IMR-90 (cell line): Measurements from ENCODE around the gene SEC24B. TPM values are rescaled to one million over a fixed set of nuclear protein-coding genes. Genes with fewer than 3 reads are reported as not detected.

Experiments
- ATAC-seq: fragments of 200-7000 bp; cut with Tn5 transposase; 2 replicates; pipeline ENCODE4 v1.9.1; 2020; ENCODE audit warnings: low read depth, mild to moderate bottlenecking, moderate library complexity
- BruUV-seq: library from RNA; stranded (reverse); fragments of 400-500 nt; replicated peaks from 2 replicates; lab custom pipeline; 2021; lab: Mats Ljungman, UMichigan
- CTCF ChIA-PET: fragments of 300-600 bp; formaldehyde crosslinking; extraction: SDS; loops from one replicate; lab custom pipeline; 2021; ENCODE audit warnings: antibody characterized with exemption; lab: Yijun Ruan, JAX
- POLR2A ChIA-PET: fragments of 300-600 bp; sonication (Branson Sonifier 250); formaldehyde crosslinking; loops from one replicate; lab custom pipeline; 2022; ENCODE audit warnings: antibody characterized with exemption; ENCODE audit not compliant: unreplicated experiment; lab: Charles Lee
- DNase-seq: peaks from one replicate; pipeline ENCODE4 v3.0.0; 2013
- H2AFZ ChIP-seq: replicated peaks from 2 replicates; pipeline ENCODE3; 2013; ENCODE audit warnings: low read length, mild to moderate bottlenecking; ENCODE audit not compliant: poor library complexity
- H2AK5ac ChIP-seq: 2 replicates; pipeline ENCODE4 v1.6.1; 2013; ENCODE audit warnings: low read depth, low read length, inconsistent platforms
- H2AK9ac ChIP-seq: replicated peaks from 2 replicates; pipeline ENCODE3; 2013; ENCODE audit warnings: mild to moderate bottlenecking, low read depth, low read length, moderate library complexity; ENCODE audit not compliant: poor library complexity
- H2BK120ac ChIP-seq: 2 replicates; pipeline ENCODE4 v1.6.1; 2013; ENCODE audit warnings: low read depth, low read length, inconsistent platforms
- H2BK15ac ChIP-seq: 3 replicates; pipeline ENCODE4 v1.6.1; 2013; ENCODE audit warnings: low read depth, low read length, inconsistent platforms
- H2BK20ac ChIP-seq: 2 replicates; pipeline ENCODE4 v1.6.1; 2013; ENCODE audit warnings: low read depth, mild to moderate bottlenecking, inconsistent platforms, low read length, moderate library complexity
- H2BK5ac ChIP-seq: 2 replicates; pipeline ENCODE4 v1.6.1; 2013; ENCODE audit warnings: mild to moderate bottlenecking, low read depth, low read length, inconsistent platforms; ENCODE audit not compliant: poor library complexity, severe bottlenecking
- H3K14ac ChIP-seq: replicated peaks from 2 replicates; pipeline ENCODE4 v1.6.1; 2013; ENCODE audit warnings: low read depth, low read length, inconsistent platforms
- H3K18ac ChIP-seq: 2 replicates; pipeline ENCODE4 v1.6.1; 2013; ENCODE audit warnings: low read depth, low read length, control low read depth
- H3K23ac ChIP-seq: 2 replicates; pipeline ENCODE4 v1.6.1; 2013; ENCODE audit warnings: low read depth, low read length, inconsistent platforms
- H3K27ac ChIP-seq: 2 replicates; pipeline ENCODE4 v1.5.1; 2013; ENCODE audit warnings: mild to moderate bottlenecking, control low read depth, low read length; ENCODE audit not compliant: insufficient read depth
- H3K27me3 ChIP-seq: 2 replicates; pipeline ENCODE4 v1.6.1; 2013; ENCODE audit warnings: low read length; ENCODE audit not compliant: control insufficient read depth, insufficient read depth
- H3K36me3 ChIP-seq: 2 replicates; pipeline ENCODE4 v1.6.1; 2013; ENCODE audit warnings: low read length, mixed read lengths; ENCODE audit not compliant: control insufficient read depth, insufficient read depth
- H3K4ac ChIP-seq: 2 replicates; pipeline ENCODE4 v1.6.1; 2013; ENCODE audit warnings: low read depth, low read length, inconsistent platforms
- H3K4me1 ChIP-seq: 2 replicates; pipeline ENCODE4 v1.6.1; 2013; ENCODE audit warnings: low read length, mixed read lengths; ENCODE audit not compliant: control insufficient read depth, insufficient read depth
- H3K4me2 ChIP-seq: 2 replicates; pipeline ENCODE4 v1.6.1; 2013; ENCODE audit warnings: low read depth, mild to moderate bottlenecking, control low read depth, low read length, moderate library complexity
- H3K4me3 ChIP-seq: 2 replicates; pipeline ENCODE4 v1.5.1; 2013; ENCODE audit warnings: low read depth, mild to moderate bottlenecking, control low read depth, low read length, moderate library complexity; ENCODE audit not compliant: insufficient read depth
- H3K56ac ChIP-seq: 2 replicates; pipeline ENCODE4 v1.6.1; 2013; ENCODE audit warnings: low read length, inconsistent platforms; ENCODE audit not compliant: insufficient read depth; ENCODE audit errors: extremely low read depth
- H3K79me1 ChIP-seq, 2 experiments: 2 replicates each; pipeline ENCODE4 v1.6.1; 2013; ENCODE audit warnings: low read length in 2 of 2, inconsistent platforms in 1 of 2, low read depth in 1 of 2
- H3K9ac ChIP-seq: 2 replicates; pipeline ENCODE4 v1.6.1; 2013; ENCODE audit warnings: low read depth, low read length, control low read depth
- H3K9me1 ChIP-seq: 2 replicates; pipeline ENCODE4 v1.6.1; 2013; ENCODE audit warnings: low read length, inconsistent platforms; ENCODE audit not compliant: insufficient read depth
- H3K9me3 ChIP-seq: 2 replicates; pipeline ENCODE4 v1.6.1; 2013; ENCODE audit warnings: low read length; ENCODE audit not compliant: control insufficient read depth, insufficient read depth
- H4K20me1 ChIP-seq: 2 replicates; pipeline ENCODE4 v1.6.1; 2013; ENCODE audit warnings: low read length, inconsistent platforms; ENCODE audit not compliant: insufficient read depth
- H4K5ac ChIP-seq: 2 replicates; pipeline ENCODE4 v1.6.1; 2013; ENCODE audit warnings: mild to moderate bottlenecking, low read depth, low read length, control low read depth
- H4K8ac ChIP-seq, 2 experiments: 2 replicates each; pipeline ENCODE4 v1.6.1; 2013; ENCODE audit warnings: low read depth in 2 of 2, low read length in 2 of 2, control low read depth in 1 of 2, inconsistent platforms in 1 of 2
- H4K91ac ChIP-seq: 2 replicates; pipeline ENCODE4 v1.6.1; 2013; ENCODE audit warnings: low read depth, low read length, inconsistent platforms; ENCODE audit not compliant: insufficient read depth
- SMC3 ChIP-seq: fragments of 150-350 bp; IDR thresholded peaks from 2 replicates; pipeline ENCODE4 v1.6.1; 2016; ENCODE audit warnings: low read depth, mild to moderate bottlenecking, antibody characterized with exemption, low read length, moderate library complexity
- WGBS, 2 experiments: methylation state at CpG; one replicate each; pipeline versions ENCODE4 v1.1.5 to v1.1.7; 2013; ENCODE audit warnings: missing lambda C conversion rate in 2 of 2; ENCODE audit not compliant: insufficient read length in 1 of 2; ENCODE audit errors: extremely low coverage in 2 of 2; 5-methylcytosine and 5-hydroxymethylcytosine counted together
- dilution Hi-C: fragments of 300-500 bp; cut with HindIII; formaldehyde crosslinking; loops from one replicate; pipeline ENCODE4 v1.14.3; 2018; ENCODE audit warnings: low sequenced_read_pairs; ENCODE audit not compliant: unreplicated experiment
- in situ Hi-C: fragments of 300-500 bp; cut with MboI; formaldehyde crosslinking; loops from 3 replicates; pipeline ENCODE4 v1.14.3; 2019; ENCODE audit warnings: low sequenced_read_pairs, inconsistent platforms, mixed read lengths
- intact Hi-C: fragments of 100-400 bp; cut with micrococcal nuclease; formaldehyde crosslinking; loops from 2 replicates; pipeline ENCODE4 v1.10.0; 2022
- polyA plus RNA-seq, 3 experiments: library from polyadenylated mRNA; depleted of rRNA; stranded (reverse); fragments of >200 nt; gene quantifications; 2 replicates each; pipeline ENCODE4 v1.2.3, GENCODE V29; 2012; ENCODE audit warnings: low replicate concordance in 1 of 3
- total RNA-seq: library from RNA; depleted of rRNA; stranded (reverse); fragments of >200 nt; gene quantifications from 2 replicates; pipeline ENCODE4 v1.2.3, GENCODE V29; 2012
- TF ChIP-seq, protein P1 (sequence below): conservative IDR thresholded peaks from 2 replicates; pipeline ENCODE4 v1.5.1; 2012; ENCODE audit warnings: mild to moderate bottlenecking, low read depth, low read length, improper control_type of control experiment
- TF ChIP-seq, protein P2 (sequence below): fragments of 150-350 bp; IDR thresholded peaks from 2 replicates; pipeline ENCODE4 v1.6.1; 2016; ENCODE audit warnings: low read depth, mild to moderate bottlenecking, low read length, moderate library complexity, borderline replicate concordance

Gene SEC24B
- total and polyA plus RNA-seq, 2 of the 4 experiments (the other 2 are of a cell fraction), result 19.0 to 27.4 TPM

DNA sequence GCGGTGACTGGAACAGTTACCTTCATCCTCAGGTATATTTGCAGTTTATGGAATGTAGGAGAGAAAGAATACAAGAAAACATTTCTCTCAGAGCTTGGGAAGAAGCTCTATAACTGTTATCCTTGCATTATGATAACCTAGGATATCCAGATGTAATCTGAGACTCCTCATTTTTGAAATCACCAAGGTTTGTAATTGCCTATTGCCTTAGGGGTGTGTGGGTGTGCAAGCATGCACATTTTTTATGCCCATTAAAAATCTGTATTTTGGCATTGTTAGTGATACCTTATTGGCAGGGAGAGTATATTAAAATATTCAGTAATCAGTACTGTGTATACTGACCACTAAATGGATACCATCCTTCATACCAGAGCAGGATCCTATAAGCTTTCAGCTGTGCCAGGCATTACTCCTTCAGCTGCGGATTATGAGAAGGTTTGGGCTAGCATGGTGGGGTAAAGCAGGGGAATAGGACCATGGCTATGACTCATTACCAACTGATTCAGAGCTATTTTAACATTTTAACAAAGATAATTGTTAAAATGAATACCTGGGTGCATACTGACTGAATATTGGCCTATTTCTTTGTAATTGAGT, 8.3 kb downstream of the SEC24B start:
- POLR2A ChIA-PET, result no interaction called here
- Histone ChIP-seq H3K9me3 (peaks cover 3% of the 10 kb centered on the region), H3K4me2 (peak overlapping the region; percentile 49), H3K4me3 (no peak overlapping the region), H2AFZ (no peak overlapping the region), H3K36me3 (peaks cover 4% of the 10 kb centered on the region), H3K18ac (no peak overlapping the region), H3K27me3 (no peaks in the 10 kb centered on the region), H2BK5ac (no peak overlapping the region), H2AK5ac (no peak overlapping the region), H3K27ac (no peak overlapping the region), H4K91ac (no peak overlapping the region), H3K79me1 (peaks cover 0 to 44% of the 10 kb centered on the region in 2 experiments; a peak in 2 of 4 replicates), H3K14ac (no peak overlapping the region), H4K20me1 (peaks cover 83% of the 10 kb centered on the region), H4K5ac (no peak overlapping the region), H3K9me1 (peaks cover 8% of the 10 kb centered on the region; the same call in 1 of the 2 replicates), H3K4me1 (peaks cover 7% of the 10 kb centered on the region), H4K8ac (no peak overlapping the region), H3K9ac (no peak overlapping the region), H2BK20ac (no peak overlapping the region), H2BK15ac (no peak overlapping the region), H2BK120ac (no peak overlapping the region), H3K56ac (no peak overlapping the region), H3K4ac (no peak overlapping the region), H2AK9ac (no peak overlapping the region), H3K23ac (no peak overlapping the region)
- dilution Hi-C loops, result no loop called here
- TF ChIP-seq, protein P1, sequence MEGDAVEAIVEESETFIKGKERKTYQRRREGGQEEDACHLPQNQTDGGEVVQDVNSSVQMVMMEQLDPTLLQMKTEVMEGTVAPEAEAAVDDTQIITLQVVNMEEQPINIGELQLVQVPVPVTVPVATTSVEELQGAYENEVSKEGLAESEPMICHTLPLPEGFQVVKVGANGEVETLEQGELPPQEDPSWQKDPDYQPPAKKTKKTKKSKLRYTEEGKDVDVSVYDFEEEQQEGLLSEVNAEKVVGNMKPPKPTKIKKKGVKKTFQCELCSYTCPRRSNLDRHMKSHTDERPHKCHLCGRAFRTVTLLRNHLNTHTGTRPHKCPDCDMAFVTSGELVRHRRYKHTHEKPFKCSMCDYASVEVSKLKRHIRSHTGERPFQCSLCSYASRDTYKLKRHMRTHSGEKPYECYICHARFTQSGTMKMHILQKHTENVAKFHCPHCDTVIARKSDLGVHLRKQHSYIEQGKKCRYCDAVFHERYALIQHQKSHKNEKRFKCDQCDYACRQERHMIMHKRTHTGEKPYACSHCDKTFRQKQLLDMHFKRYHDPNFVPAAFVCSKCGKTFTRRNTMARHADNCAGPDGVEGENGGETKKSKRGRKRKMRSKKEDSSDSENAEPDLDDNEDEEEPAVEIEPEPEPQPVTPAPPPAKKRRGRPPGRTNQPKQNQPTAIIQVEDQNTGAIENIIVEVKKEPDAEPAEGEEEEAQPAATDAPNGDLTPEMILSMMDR, result no peak
- TF ChIP-seq, protein P2, sequence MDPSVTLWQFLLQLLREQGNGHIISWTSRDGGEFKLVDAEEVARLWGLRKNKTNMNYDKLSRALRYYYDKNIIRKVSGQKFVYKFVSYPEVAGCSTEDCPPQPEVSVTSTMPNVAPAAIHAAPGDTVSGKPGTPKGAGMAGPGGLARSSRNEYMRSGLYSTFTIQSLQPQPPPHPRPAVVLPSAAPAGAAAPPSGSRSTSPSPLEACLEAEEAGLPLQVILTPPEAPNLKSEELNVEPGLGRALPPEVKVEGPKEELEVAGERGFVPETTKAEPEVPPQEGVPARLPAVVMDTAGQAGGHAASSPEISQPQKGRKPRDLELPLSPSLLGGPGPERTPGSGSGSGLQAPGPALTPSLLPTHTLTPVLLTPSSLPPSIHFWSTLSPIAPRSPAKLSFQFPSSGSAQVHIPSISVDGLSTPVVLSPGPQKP, result no peak
- TF ChIP-seq SMC3, result no peak
- no CpG with 5 or more reads among the region's 2 CpGs for WGBS, 2 experiments
- DNase-seq (peak; percentile 19), ATAC-seq (peak; percentile 55)
- no TSS peak for BruUV-seq
- in situ Hi-C loops, result no loop called here
- CTCF ChIA-PET, result no interaction called here
- intact Hi-C loops, result loop anchor here (5.0 kb wide), 1 partner anchor 105 kb away; no protein-coding TSS in a partner anchor
